ENCODE results near the gene SIGLEC15. TPM values are rescaled to one million over a fixed set of nuclear protein-coding genes. Genes with fewer than 3 reads are reported as not detected.
A peak's percentile ranks its signal among the peaks of the same experiment; 100 is the strongest.

Gene SIGLEC15
- under 1 TPM; 0.49 to 0.54 TPM for total RNA-seq

DNA sequence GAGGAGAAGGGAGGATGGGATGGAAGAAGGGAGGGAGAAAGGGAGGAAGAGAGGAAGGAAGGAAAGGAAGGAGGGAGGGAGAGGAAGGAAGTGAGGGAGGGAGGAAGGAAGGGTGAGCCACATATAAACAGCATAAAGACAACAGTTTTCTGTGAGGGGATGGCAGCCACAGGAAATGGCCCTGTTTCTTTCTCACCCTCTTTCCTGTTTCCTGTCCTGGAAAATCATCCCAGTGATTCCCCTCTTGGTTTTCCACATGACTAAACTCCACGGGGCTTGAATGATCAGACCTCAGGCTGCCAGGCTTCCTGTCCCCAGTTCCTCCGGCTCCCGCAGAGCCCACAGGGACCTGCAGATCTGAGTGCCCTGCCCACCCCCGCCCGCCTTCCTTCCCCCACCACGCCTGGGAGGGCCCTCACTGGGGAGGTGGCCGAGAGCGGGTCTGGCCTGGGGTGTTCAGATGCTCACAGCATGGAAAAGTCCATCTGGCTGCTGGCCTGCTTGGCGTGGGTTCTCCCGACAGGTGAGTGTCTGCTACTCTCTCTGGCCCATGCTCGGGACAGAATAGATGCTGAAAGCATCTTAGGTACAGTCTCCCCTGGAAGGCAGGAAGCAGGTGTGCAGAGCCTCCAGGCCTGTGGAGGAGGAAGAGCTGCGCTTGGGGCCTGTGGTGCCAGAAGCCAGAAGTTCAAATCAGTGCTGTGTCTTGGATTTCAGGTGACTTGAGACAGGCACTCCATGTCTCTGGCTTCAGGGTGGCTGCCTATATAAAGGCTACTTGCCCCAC lies at the start of gene SIGLEC15:
SIGLEC15 (plus strand) TSS at position 418 of the 787 bp plus-strand sequence; CDS start at position 472, 54 bp downstream.
- H3K4me1 ChIP-seq (ENCODE audit: control insufficient read depth in 1 of 2, low read depth in 2 of 2) = peaks cover 6 to 13% of the 10 kb centered on the region in 2 donors
- no peaks in the 10 kb centered on the region for H3K36me3 ChIP-seq
- no peak for ATAC-seq (ENCODE audit: insufficient number of reproducible peaks, low FRiP score, low read depth)
- TF ChIP-seq, protein P1, sequence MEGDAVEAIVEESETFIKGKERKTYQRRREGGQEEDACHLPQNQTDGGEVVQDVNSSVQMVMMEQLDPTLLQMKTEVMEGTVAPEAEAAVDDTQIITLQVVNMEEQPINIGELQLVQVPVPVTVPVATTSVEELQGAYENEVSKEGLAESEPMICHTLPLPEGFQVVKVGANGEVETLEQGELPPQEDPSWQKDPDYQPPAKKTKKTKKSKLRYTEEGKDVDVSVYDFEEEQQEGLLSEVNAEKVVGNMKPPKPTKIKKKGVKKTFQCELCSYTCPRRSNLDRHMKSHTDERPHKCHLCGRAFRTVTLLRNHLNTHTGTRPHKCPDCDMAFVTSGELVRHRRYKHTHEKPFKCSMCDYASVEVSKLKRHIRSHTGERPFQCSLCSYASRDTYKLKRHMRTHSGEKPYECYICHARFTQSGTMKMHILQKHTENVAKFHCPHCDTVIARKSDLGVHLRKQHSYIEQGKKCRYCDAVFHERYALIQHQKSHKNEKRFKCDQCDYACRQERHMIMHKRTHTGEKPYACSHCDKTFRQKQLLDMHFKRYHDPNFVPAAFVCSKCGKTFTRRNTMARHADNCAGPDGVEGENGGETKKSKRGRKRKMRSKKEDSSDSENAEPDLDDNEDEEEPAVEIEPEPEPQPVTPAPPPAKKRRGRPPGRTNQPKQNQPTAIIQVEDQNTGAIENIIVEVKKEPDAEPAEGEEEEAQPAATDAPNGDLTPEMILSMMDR (IDR thresholded peaks at IDR 0.05) = no peak
- no peak for DNase-seq (ENCODE audit: low spot score)
- H3K4me3 ChIP-seq = no peak within 1 kb of the TSS
- no peaks in the 10 kb centered on the region for H3K27me3 ChIP-seq (replicated peaks; ENCODE audit: insufficient read depth)
- no peak within 1 kb of the TSS for H3K27ac ChIP-seq
- no peaks in the 10 kb centered on the region for H3K9me3 ChIP-seq

GRCh38 chr18:45775743-45776142 lies 49.7 kb upstream of the SIGLEC15 start:
- Histone ChIP-seq H3K27ac (peak overlapping the region; percentile 72 to 89), H3K4me3 (peak overlapping the region; percentile 90), H3K27me3 (replicated peaks; ENCODE audit: insufficient read depth) (no peaks in the 10 kb centered on the region)

GRCh38 chr18:45777393-45777792 lies 48.1 kb upstream of the SIGLEC15 start:
- Histone ChIP-seq H3K9me3 (no peaks in the 10 kb centered on the region), H3K4me3 (no peak overlapping the region), H3K27me3 (replicated peaks; ENCODE audit: insufficient read depth) (no peaks in the 10 kb centered on the region), H3K4me1 (ENCODE audit: control insufficient read depth in 1 of 2, low read depth in 2 of 2) (peaks cover 5 to 18% of the 10 kb centered on the region in 2 donors), H3K27ac (no peak overlapping the region), H3K36me3 (no peaks in the 10 kb centered on the region)
- TF ChIP-seq, protein P1 (IDR thresholded peaks at IDR 0.05) = no peak
- ATAC-seq (ENCODE audit: insufficient number of reproducible peaks, low FRiP score, low read depth) = no peak
- DNase-seq (ENCODE audit: low spot score) = no peak

More at GRCh38 chr18:45775743-45776142, 49.7 kb upstream of the SIGLEC15 start:
- Histone ChIP-seq H3K36me3 (no peaks in the 10 kb centered on the region), H3K9me3 (no peaks in the 10 kb centered on the region), H3K4me1 (ENCODE audit: control insufficient read depth in 1 of 2, low read depth in 2 of 2) (peaks cover 7 to 34% of the 10 kb centered on the region in 2 donors)
- TF ChIP-seq, protein P1 (IDR thresholded peaks at IDR 0.05) = no peak
- DNase-seq (ENCODE audit: low spot score) (no peak), ATAC-seq (ENCODE audit: insufficient number of reproducible peaks, low FRiP score, low read depth) (no peak)

DNA sequence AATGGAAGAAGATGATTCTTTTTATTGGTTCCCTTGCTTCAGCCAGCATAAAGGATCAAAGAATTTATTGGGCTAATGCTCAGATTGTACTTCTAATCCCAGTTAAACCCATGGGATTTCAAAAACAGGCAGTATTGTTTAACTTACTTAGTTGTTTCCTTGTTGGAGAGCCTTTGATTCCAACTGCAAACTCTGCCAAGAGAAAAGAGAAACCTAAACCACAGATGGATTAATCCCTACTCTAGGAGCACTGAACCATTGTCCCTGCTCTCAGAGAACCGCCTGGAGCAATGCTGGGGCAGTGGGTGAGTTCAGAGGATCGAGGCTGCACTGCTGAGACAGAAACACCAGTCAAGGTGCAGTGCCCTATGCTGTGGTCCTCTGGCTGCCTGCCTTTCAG lies 44.9 kb upstream of the SIGLEC15 start:
- no peaks in the 10 kb centered on the region for H3K27me3 ChIP-seq (replicated peaks; ENCODE audit: insufficient read depth)
- TF ChIP-seq, protein P1 (IDR thresholded peaks at IDR 0.05) = no peak
- no peak for DNase-seq (ENCODE audit: low spot score)
- H3K4me1 ChIP-seq (ENCODE audit: control insufficient read depth in 1 of 2, low read depth in 2 of 2) = no peaks in the 10 kb centered on the region
- no peaks in the 10 kb centered on the region for H3K36me3 ChIP-seq
- H3K9me3 ChIP-seq = no peaks in the 10 kb centered on the region
- H3K27ac ChIP-seq = no peak overlapping the region
- H3K4me3 ChIP-seq = no peak overlapping the region
- no peak for ATAC-seq (ENCODE audit: insufficient number of reproducible peaks, low FRiP score, low read depth)

DNA sequence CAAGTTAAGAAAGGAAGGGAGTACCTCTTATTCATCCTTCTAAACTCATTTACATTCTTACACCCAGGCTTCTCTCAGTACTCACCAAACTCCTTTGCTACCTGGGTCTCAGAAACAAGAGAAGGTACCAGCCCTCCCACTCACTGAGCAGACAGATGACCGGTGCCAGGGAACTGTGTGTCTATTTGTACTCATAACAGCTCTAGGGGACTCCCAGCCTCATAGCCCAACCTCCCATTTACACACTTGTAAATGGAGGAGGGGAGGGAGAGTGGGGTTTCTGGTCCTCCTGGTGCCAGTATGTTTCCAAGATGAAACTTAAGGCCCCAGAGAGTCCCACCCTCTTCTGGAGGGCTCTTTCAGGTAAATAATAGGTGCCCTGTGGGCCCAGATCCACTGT lies 42.8 kb upstream of the SIGLEC15 start:
- H3K9me3 ChIP-seq = no peaks in the 10 kb centered on the region
- DNase-seq (ENCODE audit: low spot score) (no peak), ATAC-seq (ENCODE audit: insufficient number of reproducible peaks, low FRiP score, low read depth) (no peak)
- no peak overlapping the region for H3K4me3 ChIP-seq
- no peaks in the 10 kb centered on the region for H3K27me3 ChIP-seq (replicated peaks; ENCODE audit: insufficient read depth)
- H3K27ac ChIP-seq = no peak overlapping the region
- no peaks in the 10 kb centered on the region for H3K4me1 ChIP-seq (ENCODE audit: control insufficient read depth in 1 of 2, low read depth in 2 of 2)
- H3K36me3 ChIP-seq = no peaks in the 10 kb centered on the region
- TF ChIP-seq, protein P1 (IDR thresholded peaks at IDR 0.05) = no peak
